HL-60 (cell line): ENCODE data around the gene KLHDC10.

Source experiments
- CTCF ChIP-seq: IDR thresholded peaks from one replicate; pipeline ENCODE4 v1.5.1; 2011; ENCODE audit warnings: low read length, control low read depth, inconsistent platforms; ENCODE audit not compliant: insufficient read depth
- REST ChIP-seq: IDR thresholded peaks from 2 replicates; pipeline ENCODE4 v1.6.1; 2012; ENCODE audit warnings: low read depth; ENCODE audit not compliant: insufficient replicate concordance

GRCh38 chr7:130032698-130033097, 37.6 kb upstream of the KLHDC10 start:
- TF ChIP-seq REST (no peak), CTCF (no peak)
